ENCODE results near the gene BHMT2. TPM values are rescaled to one million over a fixed set of nuclear protein-coding genes. Genes with fewer than 3 reads are reported as not detected.

The BHMT2 gene
- total and polyA plus RNA-seq, 2 experiments from 2014 or later = 1.7 to 1.9 TPM

- Histone ChIP-seq H2AFZ (no peak overlapping the region), H3K36me3 (ENCODE audit: insufficient read depth) (no peaks in the 10 kb centered on the region), H4K20me1 (replicated peaks; ENCODE audit: insufficient read depth) (no peaks in the 10 kb centered on the region; the same call in 1 of the 2 replicates), H3K27ac (ENCODE audit: low read depth) (no peak overlapping the region), H3K4me1 (ENCODE audit: insufficient read depth) (0 out of 2 replicates have a peak, but pooled peaks cover 8% of the 10 kb centered on the region), H3F3A (replicated peaks; ENCODE audit: low read depth) (no peaks in the 10 kb centered on the region), H3K4me3 (no peak overlapping the region), H3K4me2 (no peak overlapping the region), H3K9me2 (ENCODE audit: insufficient read depth) (no peaks in the 10 kb centered on the region; the same call in 1 of the 2 replicates), H3K27me3 (ENCODE audit: insufficient read depth) (no peaks in the 10 kb centered on the region), H3K79me2 (replicated peaks; ENCODE audit: insufficient read depth) (no peaks in the 10 kb centered on the region)
- Mint-ChIP-seq H3K4me1 (peaks cover 10% of the 10 kb centered on the region; the same call in 2 of the 3 replicates), H3K27me3 (ENCODE audit: insufficient read depth, low read depth, poor library complexity) (no peaks in the 10 kb centered on the region), H3K36me3 (ENCODE audit: low read depth) (no peaks in the 10 kb centered on the region), H3K9me3 (no peaks in the 10 kb centered on the region), H3K27ac (no peak overlapping the region), H3K4me3 (no peak overlapping the region)
- ATAC-seq (no peak), DNase-seq (ENCODE audit: low spot score) (no peak)
- TF ChIP-seq ZNF331 (CRISPR knock-in tag; IDR thresholded peaks at IDR 0.05; ENCODE audit: low read depth) (no peak), JUNB (IDR thresholded peaks at IDR 0.05; ENCODE audit: unreplicated experiment) (no peak), NANOG (IDR thresholded peaks at IDR 0.05; ENCODE audit: borderline replicate concordance) (no peak), POLR2AphosphoS5 (IDR thresholded peaks at IDR 0.05; ENCODE audit: low read depth) (no peak), EZH2 (IDR thresholded peaks at IDR 0.05; ENCODE audit: low read depth, unreplicated experiment) (no peak), STAT1 (IDR thresholded peaks at IDR 0.05; ENCODE audit: unreplicated experiment) (no peak), CREB1 (CRISPR knock-in tag; IDR thresholded peaks at IDR 0.05; ENCODE audit: low read depth) (no peak), ZNF114 (CRISPR knock-in tag; IDR thresholded peaks at IDR 0.05) (no peak), EZH2phosphoT487 (IDR thresholded peaks at IDR 0.05; ENCODE audit: unreplicated experiment) (no peak), ETS1 (IDR thresholded peaks at IDR 0.05) (no peak)
- TF ChIP-seq, protein P1, sequence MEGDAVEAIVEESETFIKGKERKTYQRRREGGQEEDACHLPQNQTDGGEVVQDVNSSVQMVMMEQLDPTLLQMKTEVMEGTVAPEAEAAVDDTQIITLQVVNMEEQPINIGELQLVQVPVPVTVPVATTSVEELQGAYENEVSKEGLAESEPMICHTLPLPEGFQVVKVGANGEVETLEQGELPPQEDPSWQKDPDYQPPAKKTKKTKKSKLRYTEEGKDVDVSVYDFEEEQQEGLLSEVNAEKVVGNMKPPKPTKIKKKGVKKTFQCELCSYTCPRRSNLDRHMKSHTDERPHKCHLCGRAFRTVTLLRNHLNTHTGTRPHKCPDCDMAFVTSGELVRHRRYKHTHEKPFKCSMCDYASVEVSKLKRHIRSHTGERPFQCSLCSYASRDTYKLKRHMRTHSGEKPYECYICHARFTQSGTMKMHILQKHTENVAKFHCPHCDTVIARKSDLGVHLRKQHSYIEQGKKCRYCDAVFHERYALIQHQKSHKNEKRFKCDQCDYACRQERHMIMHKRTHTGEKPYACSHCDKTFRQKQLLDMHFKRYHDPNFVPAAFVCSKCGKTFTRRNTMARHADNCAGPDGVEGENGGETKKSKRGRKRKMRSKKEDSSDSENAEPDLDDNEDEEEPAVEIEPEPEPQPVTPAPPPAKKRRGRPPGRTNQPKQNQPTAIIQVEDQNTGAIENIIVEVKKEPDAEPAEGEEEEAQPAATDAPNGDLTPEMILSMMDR (conservative IDR thresholded peaks at IDR 0.05; ENCODE audit: low read depth in 2 of 2) = no peak
- TF ChIP-seq, protein P2, sequence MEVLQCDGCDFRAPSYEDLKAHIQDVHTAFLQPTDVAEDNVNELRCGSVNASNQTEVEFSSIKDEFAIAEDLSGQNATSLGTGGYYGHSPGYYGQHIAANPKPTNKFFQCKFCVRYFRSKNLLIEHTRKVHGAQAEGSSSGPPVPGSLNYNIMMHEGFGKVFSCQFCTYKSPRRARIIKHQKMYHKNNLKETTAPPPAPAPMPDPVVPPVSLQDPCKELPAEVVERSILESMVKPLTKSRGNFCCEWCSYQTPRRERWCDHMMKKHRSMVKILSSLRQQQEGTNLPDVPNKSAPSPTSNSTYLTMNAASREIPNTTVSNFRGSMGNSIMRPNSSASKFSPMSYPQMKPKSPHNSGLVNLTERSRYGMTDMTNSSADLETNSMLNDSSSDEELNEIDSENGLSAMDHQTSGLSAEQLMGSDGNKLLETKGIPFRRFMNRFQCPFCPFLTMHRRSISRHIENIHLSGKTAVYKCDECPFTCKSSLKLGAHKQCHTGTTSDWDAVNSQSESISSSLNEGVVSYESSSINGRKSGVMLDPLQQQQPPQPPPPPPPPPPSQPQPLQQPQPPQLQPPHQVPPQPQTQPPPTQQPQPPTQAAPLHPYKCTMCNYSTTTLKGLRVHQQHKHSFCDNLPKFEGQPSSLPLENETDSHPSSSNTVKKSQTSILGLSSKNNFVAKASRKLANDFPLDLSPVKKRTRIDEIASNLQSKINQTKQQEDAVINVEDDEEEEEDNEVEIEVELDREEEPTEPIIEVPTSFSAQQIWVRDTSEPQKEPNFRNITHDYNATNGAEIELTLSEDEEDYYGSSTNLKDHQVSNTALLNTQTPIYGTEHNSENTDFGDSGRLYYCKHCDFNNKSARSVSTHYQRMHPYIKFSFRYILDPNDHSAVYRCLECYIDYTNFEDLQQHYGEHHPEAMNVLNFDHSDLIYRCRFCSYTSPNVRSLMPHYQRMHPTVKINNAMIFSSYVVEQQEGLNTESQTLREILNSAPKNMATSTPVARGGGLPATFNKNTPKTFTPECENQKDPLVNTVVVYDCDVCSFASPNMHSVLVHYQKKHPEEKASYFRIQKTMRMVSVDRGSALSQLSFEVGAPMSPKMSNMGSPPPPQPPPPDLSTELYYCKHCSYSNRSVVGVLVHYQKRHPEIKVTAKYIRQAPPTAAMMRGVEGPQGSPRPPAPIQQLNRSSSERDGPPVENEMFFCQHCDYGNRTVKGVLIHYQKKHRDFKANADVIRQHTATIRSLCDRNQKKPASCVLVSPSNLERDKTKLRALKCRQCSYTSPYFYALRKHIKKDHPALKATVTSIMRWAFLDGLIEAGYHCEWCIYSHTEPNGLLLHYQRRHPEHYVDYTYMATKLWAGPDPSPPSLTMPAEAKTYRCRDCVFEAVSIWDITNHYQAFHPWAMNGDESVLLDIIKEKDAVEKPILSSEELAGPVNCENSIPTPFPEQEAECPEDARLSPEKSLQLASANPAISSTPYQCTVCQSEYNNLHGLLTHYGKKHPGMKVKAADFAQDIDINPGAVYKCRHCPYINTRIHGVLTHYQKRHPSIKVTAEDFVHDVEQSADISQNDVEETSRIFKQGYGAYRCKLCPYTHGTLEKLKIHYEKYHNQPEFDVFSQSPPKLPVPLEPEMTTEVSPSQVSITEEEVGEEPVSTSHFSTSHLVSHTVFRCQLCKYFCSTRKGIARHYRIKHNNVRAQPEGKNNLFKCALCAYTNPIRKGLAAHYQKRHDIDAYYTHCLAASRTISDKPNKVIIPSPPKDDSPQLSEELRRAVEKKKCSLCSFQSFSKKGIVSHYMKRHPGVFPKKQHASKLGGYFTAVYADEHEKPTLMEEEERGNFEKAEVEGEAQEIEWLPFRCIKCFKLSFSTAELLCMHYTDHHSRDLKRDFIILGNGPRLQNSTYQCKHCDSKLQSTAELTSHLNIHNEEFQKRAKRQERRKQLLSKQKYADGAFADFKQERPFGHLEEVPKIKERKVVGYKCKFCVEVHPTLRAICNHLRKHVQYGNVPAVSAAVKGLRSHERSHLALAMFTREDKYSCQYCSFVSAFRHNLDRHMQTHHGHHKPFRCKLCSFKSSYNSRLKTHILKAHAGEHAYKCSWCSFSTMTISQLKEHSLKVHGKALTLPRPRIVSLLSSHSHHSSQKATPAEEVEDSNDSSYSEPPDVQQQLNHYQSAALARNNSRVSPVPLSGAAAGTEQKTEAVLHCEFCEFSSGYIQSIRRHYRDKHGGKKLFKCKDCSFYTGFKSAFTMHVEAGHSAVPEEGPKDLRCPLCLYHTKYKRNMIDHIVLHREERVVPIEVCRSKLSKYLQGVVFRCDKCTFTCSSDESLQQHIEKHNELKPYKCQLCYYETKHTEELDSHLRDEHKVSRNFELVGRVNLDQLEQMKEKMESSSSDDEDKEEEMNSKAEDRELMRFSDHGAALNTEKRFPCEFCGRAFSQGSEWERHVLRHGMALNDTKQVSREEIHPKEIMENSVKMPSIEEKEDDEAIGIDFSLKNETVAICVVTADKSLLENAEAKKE (CRISPR knock-in tag; IDR thresholded peaks at IDR 0.05) = no peak
- TF ChIP-seq, protein P3, sequence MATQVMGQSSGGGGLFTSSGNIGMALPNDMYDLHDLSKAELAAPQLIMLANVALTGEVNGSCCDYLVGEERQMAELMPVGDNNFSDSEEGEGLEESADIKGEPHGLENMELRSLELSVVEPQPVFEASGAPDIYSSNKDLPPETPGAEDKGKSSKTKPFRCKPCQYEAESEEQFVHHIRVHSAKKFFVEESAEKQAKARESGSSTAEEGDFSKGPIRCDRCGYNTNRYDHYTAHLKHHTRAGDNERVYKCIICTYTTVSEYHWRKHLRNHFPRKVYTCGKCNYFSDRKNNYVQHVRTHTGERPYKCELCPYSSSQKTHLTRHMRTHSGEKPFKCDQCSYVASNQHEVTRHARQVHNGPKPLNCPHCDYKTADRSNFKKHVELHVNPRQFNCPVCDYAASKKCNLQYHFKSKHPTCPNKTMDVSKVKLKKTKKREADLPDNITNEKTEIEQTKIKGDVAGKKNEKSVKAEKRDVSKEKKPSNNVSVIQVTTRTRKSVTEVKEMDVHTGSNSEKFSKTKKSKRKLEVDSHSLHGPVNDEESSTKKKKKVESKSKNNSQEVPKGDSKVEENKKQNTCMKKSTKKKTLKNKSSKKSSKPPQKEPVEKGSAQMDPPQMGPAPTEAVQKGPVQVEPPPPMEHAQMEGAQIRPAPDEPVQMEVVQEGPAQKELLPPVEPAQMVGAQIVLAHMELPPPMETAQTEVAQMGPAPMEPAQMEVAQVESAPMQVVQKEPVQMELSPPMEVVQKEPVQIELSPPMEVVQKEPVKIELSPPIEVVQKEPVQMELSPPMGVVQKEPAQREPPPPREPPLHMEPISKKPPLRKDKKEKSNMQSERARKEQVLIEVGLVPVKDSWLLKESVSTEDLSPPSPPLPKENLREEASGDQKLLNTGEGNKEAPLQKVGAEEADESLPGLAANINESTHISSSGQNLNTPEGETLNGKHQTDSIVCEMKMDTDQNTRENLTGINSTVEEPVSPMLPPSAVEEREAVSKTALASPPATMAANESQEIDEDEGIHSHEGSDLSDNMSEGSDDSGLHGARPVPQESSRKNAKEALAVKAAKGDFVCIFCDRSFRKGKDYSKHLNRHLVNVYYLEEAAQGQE (IDR thresholded peaks at IDR 0.05; ENCODE audit: unreplicated experiment) = no peak
Measured at GRCh38 chr5:79059674-79060073, 9.9 kb upstream of the BHMT2 start.
